ENCODE measurements around the gene EN2.
"Not testable (repeated sequence)": the region's sequence is repeated elsewhere in the genome, so short reads cannot be mapped to it uniquely, and the experiment has no call there.

Gene EN2

DNA sequence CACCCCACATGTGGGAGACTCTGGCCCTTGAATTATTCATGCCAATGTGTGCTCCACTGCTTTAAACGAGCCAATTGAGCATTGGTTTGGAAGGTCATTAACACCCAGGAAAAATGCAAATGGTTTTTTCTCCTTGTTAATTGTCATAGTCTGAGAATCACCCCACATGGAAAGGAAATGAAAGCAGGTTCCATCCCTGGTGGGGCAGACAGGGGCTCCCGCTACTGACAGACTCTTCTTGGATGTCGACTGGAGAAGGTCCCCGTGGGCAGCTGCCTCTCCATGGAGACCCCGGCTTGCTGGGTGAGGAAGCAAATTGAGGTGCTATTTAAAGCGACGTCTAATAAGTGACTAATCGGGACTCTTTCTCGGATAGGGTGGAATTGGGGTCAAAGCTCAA lies 32.0 kb upstream of the EN2 start:
- no peak for DNase-seq (ENCODE audit: low read depth)

DNA sequence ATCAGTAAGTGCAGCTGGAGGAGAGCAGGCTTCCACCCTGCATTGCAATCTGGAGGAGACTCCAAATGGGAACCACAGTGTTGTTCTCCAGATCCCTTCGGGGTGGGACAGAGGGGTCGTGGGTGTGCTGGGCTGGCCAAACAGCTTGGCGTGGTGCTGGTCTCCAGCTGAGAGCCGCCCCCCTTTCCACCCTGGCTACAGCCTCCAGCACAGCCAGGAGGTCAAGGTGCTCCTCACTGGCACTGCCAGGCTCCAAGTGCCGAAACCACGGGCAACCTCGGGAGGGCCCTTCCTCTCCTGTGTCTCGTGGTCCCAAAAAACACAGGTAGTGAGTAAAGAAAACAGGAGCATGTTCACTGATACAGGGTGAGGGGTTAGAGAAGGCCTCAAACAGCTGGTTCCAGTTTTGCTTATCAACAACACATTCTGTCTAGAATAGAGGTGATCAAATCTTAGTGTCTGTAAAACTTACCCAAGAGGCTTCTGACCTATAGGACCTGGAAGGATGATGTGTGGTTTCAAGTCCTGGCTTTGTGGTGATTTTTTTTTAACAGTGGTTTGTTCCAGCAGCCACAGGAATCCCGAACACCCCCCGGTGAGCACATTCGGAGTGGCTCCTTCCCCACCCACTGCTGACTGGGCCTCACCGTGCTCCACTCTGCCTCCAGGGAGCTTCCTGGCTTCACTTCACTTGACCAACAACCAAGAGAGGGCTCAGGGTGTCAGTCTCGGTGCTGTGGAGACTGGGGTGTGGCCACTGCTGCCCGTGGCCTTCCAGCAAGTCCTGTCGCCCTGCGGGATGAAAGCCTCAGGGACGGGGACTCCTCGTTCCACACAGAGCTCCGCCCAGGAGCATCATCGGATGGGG lies 31.2 kb upstream of the EN2 start:
- DNase-seq (ENCODE audit: low read depth), result no peak

GRCh38 chr7:155427411-155428038 lies 30.4 kb upstream of the EN2 start:
- no peak for DNase-seq (ENCODE audit: low read depth)

- no peak for DNase-seq (ENCODE audit: low read depth)
Measured at GRCh38 chr7:155428171-155428834, 29.6 kb upstream of the EN2 start.

- no peak for DNase-seq (ENCODE audit: low read depth)
Measured at GRCh38 chr7:155429651-155430050, 28.3 kb upstream of the EN2 start.

DNA sequence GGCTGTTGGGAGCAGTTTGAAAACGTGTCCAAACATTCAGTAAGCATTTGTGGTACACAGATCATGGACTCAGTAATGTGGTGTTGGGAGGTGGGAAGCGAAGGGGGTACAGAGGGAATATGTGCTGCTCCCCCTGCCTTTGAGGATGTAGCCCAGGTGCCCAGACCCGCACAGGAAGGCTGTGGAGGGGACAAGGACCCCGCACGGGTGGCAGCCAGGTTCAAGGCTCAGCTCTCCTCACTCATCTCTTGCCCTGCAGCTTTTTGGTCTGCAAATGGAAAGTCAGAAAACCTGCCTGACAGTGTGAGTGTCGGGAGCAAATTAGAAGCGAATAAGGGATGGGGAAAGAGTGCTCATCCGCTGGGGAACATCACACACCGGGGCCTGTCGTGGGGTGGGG lies 27.3 kb upstream of the EN2 start:
- DNase-seq (ENCODE audit: low read depth), result no peak

DNA sequence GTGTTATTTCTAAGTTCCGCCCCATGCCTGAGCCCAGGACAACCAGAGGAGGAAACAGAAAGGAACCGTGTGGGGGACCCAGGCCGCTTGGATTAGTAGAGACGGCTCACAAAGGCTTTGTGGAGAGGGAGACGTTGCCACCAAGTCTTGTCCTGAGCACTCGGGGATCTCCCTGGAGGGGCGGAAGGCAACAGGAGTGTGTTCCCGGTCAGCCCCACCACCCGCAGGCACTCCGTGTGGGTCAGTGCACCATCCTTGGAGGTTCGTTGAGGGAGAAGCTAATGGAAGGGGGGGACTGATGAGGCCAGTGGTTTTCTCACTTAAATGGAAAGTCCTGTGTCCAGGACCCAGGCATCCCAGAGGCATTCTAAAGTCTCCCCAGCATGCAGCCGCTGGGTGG lies 26.7 kb upstream of the EN2 start:
- no peak for DNase-seq (ENCODE audit: low read depth)

GRCh38 chr7:155431711-155432110 lies 26.2 kb upstream of the EN2 start:
- no peak for DNase-seq (ENCODE audit: low read depth)

DNA sequence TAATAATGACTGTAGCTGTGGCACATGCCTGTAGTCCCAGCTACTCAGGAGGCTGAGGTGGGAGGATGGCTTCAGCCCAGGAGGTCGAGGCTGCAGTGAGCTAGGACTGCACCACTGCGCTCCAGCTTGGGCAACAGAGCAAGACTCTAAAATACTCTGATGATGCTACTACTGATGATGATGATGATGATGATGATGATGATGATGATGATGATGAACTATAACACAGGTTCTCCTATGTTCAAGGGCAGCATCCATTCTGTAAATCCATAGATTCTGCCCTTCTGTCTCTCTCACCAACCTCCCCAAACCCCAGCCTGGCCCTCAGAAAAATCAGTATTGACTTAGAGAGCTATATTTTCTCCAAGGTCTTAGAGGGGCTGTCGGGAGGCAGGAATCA lies 22.8 kb upstream of the EN2 start:
- DNase-seq (ENCODE audit: low read depth), result no peak

DNA sequence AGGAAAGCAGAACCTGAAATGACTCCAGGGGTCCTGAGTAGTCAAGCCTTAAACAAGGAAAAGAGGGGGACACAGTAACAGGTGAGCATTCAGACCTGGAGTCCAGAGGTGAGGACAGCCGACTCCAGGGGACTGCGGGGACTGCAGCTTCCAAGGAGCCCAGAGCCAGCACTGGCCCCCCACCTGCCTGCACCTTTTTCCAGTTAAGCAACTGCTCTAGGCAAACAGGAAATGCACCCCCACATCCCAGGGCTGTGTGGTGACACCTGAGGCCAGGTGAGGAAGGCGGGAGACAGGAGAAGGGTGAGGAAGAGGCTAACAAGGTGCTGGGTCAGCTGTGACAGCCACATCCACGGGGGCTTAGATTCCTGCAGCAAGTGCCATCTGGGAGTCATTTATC lies 20.1 kb upstream of the EN2 start:
- DNase-seq (ENCODE audit: low read depth), result no peak

GRCh38 chr7:155438777-155439176 lies 19.2 kb upstream of the EN2 start:
- no peak for DNase-seq (ENCODE audit: low read depth)

GRCh38 chr7:155439311-155440017 lies 18.5 kb upstream of the EN2 start:
- no peak for DNase-seq (ENCODE audit: low read depth)

DNA sequence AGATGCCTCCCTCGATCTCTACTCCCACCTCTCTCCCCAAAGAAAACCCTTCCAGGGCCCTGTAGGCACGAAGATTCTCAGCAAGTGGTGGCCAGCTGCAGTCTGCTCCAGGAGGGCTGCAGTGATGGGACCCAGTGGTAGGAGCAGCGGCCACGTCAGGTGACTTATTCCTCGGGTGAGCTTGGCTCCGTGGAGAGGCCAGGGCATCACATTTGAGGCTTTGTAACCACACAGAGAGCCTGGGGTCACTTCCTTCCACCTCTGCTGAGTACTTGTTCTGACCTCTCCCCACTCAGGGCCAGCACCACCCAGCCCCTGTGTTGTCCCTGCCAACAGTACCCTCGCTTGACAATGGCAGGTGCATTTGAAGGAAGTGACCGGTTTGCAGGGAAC lies 17.9 kb upstream of the EN2 start:
- DNase-seq (ENCODE audit: low read depth), result no peak

GRCh38 chr7:155441856-155442255 lies 16.1 kb upstream of the EN2 start:
- no peak for DNase-seq (ENCODE audit: low read depth)

DNA sequence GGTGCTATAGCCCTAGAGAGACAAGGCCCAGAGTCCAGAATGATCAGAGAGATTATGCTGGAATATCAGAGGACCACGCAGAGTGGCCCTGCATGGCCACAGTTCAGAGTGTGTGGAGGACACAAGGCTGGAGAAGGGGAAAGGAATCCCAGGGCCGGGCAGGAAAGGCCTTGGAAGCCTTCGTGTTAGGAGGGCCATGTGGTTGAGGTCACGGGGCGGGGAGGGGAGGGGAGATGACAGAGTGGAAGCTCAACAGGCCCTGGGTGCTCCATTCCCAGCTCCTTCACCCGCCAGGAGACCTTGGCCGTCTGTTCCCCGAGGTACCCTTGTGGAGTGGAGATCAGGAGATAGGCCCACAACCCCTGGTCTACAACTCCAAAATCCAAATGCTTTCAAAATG lies 13.2 kb upstream of the EN2 start:
- DNase-seq (ENCODE audit: low read depth), result no peak

DNA sequence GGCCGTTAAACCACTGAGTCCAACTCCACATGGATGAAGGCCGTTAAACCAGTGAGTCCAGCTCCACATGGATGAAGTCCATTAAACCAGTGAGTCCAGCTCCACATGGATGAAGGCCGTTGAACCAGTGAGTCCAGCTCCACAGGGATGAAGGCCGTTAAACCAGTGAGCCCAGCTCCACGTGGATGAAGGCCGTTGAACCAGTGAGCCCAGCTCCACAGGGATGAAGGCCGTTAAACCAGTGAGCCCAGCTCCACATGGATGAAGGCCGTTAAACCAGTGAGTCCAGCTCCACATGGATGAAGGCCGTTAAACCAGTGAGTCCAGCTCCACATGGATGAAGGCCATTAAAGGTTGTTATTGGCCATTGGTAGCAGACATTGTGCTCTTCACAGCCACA lies 12.3 kb upstream of the EN2 start:
- DNase-seq (ENCODE audit: low read depth), result not testable (repeated sequence)

- DNase-seq (ENCODE audit: low read depth), result no peak
Measured at GRCh38 chr7:155447603-155448002, 10.3 kb upstream of the EN2 start.

DNA sequence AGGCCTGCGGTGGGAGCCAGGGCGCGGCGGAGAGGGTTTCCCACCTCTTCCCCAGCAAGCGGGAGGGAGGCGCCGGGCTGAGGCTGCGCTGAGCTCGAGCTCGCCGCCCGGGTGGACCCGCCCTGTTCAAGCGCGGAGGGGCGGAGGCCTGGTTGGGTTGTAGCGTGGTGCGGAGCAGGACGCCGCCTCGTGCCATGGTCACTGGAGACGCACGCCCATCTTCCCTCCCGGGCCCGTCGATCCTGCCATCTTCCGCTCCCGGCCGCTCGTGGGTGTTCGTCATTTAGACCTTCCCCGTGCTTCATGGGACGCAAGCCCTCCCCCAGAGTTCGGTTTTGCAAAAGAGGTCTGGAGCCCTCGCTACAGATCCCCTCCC lies 9.3 kb upstream of the EN2 start:
- DNase-seq (ENCODE audit: low read depth), result no peak

DNA sequence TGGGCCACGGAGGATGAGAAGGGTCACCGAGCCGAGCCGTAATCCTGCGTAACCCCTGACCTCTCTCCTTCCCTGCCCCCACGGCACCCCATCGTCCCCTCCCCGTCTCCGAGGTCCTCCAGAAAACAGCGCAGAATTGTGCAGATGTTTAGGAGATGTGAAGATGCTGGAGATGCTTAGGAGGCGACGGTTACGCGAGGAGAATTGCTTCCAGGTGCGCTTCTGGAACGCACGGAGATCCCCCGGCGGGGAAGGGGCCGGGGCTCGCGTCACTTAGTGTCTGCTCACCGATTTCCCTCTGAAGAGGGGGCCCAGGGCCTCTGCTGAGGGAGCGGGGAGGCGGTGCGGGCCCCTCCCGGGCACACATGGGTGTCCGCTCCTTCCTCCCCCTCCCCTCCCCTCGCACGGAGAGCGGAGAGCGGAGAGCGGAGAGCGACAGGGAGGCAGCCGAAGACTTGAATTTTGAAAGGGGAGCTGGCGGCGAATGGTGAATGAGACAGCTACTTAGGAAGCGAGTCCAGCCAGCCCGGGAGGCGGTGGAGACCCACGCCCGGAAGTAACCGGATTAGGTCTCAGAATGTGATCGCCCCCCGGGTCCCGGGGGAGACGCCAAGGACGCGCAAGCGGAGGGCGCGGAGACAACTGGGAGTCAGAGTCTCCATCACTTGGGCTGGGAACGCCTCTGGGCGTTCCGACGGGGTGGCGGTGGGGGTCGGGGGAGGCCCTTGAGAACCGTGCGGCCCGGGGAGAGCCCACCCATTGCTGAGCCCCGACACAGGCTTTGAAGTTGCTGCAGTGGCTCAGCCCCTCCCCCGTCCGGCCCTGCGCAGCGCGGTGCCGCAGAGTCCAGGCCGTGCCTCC lies 8.7 kb upstream of the EN2 start:
- DNase-seq (ENCODE audit: low read depth), result no peak

DNA sequence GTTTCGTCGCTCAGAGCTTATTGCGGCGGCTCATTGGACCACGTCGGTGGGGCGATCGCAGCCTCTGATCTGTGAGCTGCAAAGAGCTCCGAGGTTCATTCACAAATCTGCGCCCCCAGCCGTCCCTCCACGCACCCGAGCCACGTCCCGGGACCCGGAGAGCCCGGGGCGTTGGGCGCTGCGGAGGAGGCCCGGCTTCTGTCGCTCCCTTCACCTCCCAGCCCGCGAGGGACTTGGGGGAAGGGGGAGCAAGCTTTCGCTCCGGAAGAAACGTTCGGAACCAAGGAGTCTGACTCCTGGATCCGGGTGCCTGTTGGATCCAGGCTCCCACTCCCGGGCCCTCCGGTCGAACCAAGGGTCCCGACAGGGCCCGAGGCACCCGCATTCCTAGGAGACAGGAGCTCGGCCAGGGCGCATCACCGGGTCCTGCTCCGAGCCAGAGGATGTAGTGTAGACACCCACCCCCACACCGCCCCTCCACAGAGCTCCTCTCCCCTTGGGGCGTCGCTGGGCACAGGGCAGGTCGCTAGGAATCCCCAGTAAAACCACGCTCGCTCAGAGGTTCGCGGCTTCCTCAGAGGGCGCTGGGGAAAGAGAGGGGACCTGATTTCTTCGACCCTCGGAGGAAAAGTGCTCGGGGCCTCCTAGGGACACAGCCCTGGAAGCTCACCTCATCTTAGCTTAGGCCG lies 7.9 kb upstream of the EN2 start:
- no peak for DNase-seq (ENCODE audit: low read depth)

DNA sequence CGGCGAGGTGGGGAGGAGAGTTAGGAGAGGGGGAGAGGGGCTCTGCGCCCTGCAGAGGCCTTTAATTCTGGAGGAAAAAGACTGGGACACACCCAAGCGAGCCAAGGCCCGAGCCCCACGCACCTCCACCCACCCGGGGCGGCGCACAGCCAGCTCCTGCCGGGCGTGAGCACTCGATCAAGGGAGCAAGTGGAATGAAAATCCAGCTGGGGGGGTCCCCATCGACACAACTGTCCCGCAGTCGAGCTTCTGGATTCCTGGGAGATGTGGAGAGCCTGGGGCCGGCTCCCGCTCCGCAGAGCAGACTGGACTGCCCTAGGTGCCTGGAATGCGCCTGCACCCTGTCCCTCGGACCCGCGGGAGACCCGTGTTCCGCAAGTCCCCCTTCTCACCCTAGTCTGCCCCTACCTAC lies 7.4 kb upstream of the EN2 start:
- DNase-seq (ENCODE audit: low read depth), result no peak

All from activated T-cell treated with anti-CD3 and anti-CD28 coated beads for 1 hour (primary cell).